ENCODE results near the gene YWHAG. TPM values are rescaled to one million over a fixed set of nuclear protein-coding genes. Genes with fewer than 3 reads are reported as not detected.

Gene YWHAG
- total and polyA plus RNA-seq, 11 donors = 85.5 to 282 (median 189) TPM

DNA sequence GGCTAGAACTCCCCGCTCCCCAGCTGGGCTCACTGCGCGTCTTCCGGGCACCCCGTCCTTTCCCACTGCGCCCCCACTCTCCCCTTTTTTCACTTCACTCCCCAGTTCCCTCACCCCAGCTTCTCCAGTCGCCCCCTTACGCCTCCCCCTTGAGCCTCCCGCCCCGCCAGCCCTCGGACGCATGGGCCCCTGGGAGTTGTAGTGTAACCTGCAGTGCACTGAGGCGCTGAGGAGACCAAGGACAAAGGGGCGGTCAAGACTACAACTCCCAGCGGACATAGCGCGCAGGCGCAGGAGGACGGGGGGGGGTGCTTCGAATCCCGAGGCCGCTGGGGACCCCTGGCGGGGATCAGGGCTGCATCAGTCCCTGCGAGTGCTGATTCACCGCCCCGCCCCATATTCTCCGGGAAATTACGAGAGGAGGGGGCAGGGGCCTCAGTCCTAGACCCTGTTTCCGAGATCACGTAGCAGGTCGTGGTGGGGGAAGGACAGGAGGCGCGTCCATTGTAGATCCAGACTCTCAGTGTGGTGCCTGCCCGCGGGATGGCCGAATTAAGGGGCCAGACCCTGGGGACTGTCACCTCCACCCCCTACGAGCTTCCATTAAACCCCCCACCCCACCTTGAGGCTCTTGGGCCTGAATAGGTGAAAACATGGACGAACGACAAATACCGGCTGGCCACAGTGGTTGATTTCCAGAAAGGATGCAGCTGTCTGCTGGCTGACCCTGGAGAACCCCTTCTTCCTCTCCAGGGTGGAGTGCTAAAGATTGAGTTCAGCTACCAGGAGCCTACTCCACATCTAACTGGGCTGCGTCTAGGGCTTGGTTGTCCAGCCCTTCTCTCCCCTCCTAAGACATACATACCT lies 553 bp upstream of the YWHAG start:
- TF ChIP-seq, protein P1, sequence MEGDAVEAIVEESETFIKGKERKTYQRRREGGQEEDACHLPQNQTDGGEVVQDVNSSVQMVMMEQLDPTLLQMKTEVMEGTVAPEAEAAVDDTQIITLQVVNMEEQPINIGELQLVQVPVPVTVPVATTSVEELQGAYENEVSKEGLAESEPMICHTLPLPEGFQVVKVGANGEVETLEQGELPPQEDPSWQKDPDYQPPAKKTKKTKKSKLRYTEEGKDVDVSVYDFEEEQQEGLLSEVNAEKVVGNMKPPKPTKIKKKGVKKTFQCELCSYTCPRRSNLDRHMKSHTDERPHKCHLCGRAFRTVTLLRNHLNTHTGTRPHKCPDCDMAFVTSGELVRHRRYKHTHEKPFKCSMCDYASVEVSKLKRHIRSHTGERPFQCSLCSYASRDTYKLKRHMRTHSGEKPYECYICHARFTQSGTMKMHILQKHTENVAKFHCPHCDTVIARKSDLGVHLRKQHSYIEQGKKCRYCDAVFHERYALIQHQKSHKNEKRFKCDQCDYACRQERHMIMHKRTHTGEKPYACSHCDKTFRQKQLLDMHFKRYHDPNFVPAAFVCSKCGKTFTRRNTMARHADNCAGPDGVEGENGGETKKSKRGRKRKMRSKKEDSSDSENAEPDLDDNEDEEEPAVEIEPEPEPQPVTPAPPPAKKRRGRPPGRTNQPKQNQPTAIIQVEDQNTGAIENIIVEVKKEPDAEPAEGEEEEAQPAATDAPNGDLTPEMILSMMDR (IDR thresholded peaks at IDR 0.05) = peak; percentile 58 to 94 (median 72)
- TF ChIP-seq POLR2A (IDR thresholded peaks at IDR 0.05) = no peak
- Histone ChIP-seq H3K4me1 (peaks cover 10 to 56% (median 43%) of the 10 kb centered on the region in 12 donors), H3K36me3 (peaks cover 0 to 27% (median 11%) of the 10 kb centered on the region in 9 donors), H3K9me3 (no peaks in the 10 kb centered on the region), H3K27me3 (no peaks in the 10 kb centered on the region), H3K4me3 (peak overlapping the region; percentile 67 to 100 (median 98)), H3K27ac (peak overlapping the region; percentile 93 to 100 (median 99))
- peak; percentile 98 to 100 (median 99) for DNase-seq
- peak; percentile 93 to 98 (median 96) for ATAC-seq
- 0 to 1% (median 1%) methylated on average over 27 to 41 of the region's 41 CpGs for WGBS, 4 donors
- intact Hi-C loops (cut with DNase I) = loop anchor here in 7 of 10 donors (1.0 to 5.0 kb wide), 5 partner anchors 33 to 65 kb away; no protein-coding TSS in a partner anchor

DNA sequence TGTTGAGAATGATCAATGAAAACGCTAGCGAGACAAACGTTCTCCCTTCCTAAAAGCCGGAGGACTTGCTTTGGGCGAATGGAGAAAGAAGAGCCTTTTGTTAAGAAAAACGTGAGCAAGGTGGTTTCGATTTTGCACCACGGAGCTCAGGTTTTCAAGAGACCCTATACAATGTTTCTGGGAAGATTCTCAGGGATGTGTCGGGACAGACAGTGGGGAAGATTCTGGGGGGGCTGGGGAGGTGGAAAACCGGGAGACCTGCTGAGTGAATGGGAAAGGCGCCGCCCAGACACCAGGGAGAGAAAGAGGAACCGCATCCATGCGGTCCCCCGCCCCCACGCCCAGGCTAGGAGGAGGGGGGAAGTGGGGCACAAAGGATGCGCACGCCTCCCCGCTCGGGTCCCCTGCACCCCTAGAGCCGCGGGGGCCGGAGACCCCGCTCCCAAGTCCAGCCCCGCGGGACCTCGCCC lies 745 bp downstream of the YWHAG start:
- Histone ChIP-seq H3K27ac (peak overlapping the region; percentile 93 to 100 (median 99)), H3K36me3 (peaks cover 0 to 27% (median 11%) of the 10 kb centered on the region in 9 donors), H3K4me3 (peak overlapping the region; percentile 67 to 100 (median 98)), H3K4me1 (peaks cover 10 to 57% (median 47%) of the 10 kb centered on the region in 12 donors), H3K9me3 (no peaks in the 10 kb centered on the region), H3K27me3 (no peaks in the 10 kb centered on the region)
- DNase-seq = peak; percentile 77 to 84 (median 78)
- intact Hi-C loops (cut with DNase I) = loop anchor here in 5 of 10 donors (1.0 to 5.0 kb wide), 5 partner anchors 34 to 63 kb away; no protein-coding TSS in a partner anchor
- WGBS, 4 donors = 0 to 2% (median 0%) methylated on average over 16 to 27 of the region's 27 CpGs
- peak in 3 of 4 donors; percentile 7 to 38 (median 27) for ATAC-seq
- no peak for TF ChIP-seq POLR2A (IDR thresholded peaks at IDR 0.05)
- TF ChIP-seq, protein P1 (IDR thresholded peaks at IDR 0.05) = no peak

DNA sequence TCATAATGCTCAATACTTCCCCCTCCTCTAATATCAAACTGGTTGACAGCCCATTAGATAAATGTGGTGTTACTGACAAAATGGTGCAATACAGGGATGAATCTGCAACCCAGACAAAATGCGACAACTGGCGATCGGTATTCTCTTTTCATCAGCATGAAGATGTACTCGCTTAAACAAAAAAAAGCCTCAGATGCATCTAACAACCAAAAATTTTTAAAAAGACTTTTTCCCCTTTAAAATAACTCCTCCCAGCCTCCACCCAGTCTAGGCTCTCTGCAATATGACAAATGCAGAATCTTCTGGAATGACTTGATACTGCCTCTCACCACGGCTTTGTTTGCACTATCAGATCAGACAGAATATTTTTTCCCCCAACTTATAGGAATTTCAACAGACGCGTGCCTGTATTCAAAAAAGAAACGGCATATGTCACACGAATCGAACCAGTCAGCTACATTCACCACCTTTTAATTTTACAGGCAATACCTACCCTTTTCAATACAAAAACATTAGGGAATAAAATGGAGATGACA lies 1.2 kb downstream of the YWHAG start:
- DNase-seq = no peak
- TF ChIP-seq POLR2A (IDR thresholded peaks at IDR 0.05) = no peak
- TF ChIP-seq, protein P1 (IDR thresholded peaks at IDR 0.05) = no peak
- WGBS, 4 donors = 1 to 3% (median 2%) methylated on average over 10 of the region's 10 CpGs
- Histone ChIP-seq H3K9me3 (no peaks in the 10 kb centered on the region), H3K27me3 (no peaks in the 10 kb centered on the region), H3K4me3 (peak overlapping the region; percentile 67 to 100 (median 98)), H3K4me1 (peaks cover 10 to 62% (median 52%) of the 10 kb centered on the region in 12 donors), H3K36me3 (peaks cover 0 to 27% (median 11%) of the 10 kb centered on the region in 9 donors), H3K27ac (peak overlapping the region in 11 of 12 donors; percentile 93 to 100 (median 99))
- intact Hi-C loops (cut with DNase I) = loop anchor here in 6 of 10 donors (1.0 to 5.0 kb wide), 6 partner anchors 35 to 63 kb away; no protein-coding TSS in a partner anchor
- ATAC-seq = no peak

Data from heart left ventricle (tissue), 16 donors.